ENCODE data around the gene CLDN20.
"Not testable (repeated sequence)": the region's sequence is repeated elsewhere in the genome, so short reads cannot be mapped to it uniquely, and the experiment has no call there.

Gene CLDN20

DNA sequence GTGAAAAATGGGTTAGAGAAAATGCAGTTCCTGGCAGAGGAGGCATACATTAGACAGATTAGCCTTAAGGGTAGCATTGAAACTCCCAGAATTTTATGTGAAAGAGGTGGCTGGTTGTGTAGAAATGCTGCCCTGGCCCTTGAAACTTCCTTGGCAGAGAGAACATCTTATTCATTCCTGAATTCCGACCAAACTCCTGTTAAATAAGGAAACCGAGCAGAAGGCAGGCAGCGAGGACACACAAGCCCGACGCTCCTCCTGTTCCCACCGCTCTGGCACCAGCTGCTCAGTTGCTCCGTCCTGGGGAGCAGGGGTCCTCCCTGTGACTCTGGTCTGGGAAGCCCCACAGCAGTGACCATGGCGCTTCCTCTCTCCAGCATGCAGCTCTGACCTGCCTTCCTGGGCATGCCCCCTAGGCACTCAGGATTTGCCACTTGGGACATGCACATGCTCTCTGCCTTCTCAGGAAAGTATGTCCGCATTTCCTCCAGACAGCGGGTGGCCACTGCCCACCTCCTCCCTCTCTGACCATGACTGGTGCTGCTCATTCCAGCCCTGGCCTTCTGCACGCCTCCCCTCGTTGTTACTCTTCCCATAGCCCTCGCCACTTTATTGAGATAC lies 35.2 kb upstream of the CLDN20 start:
- no peaks in the 10 kb centered on the region for H3K79me1 ChIP-seq (ENCODE audit: low read length)
- H2BK120ac ChIP-seq (ENCODE audit: low read depth, low read length) = no peak overlapping the region
- peaks cover 4% of the 10 kb centered on the region for H3K4me1 ChIP-seq (ENCODE audit: control insufficient read depth, low read depth, low read length)
- H3K18ac ChIP-seq (ENCODE audit: low read length) = no peak overlapping the region
- H3K23ac ChIP-seq (ENCODE audit: low read length) = no peak overlapping the region
- no peak overlapping the region for H3K4me3 ChIP-seq (ENCODE audit: low read length)
- H3K36me3 ChIP-seq (ENCODE audit: control insufficient read depth, insufficient read depth, low read length) = no peaks in the 10 kb centered on the region
- H2BK5ac ChIP-seq (ENCODE audit: low read length) = no peak overlapping the region
- no peak overlapping the region for H3K56ac ChIP-seq (ENCODE audit: low read length)
- H3K27me3 ChIP-seq (ENCODE audit: insufficient read depth, low read length, poor library complexity) = no peaks in the 10 kb centered on the region
- H3K4ac ChIP-seq (ENCODE audit: low read depth, low read length) = no peak overlapping the region
- no peak overlapping the region for H2AK5ac ChIP-seq (ENCODE audit: low read length)
- no peak overlapping the region for H2BK15ac ChIP-seq (replicated peaks; ENCODE audit: low read depth)
- DNase-seq = no peak
- H3K9ac ChIP-seq (ENCODE audit: low read length) = no peak overlapping the region
- no peak overlapping the region for H3K27ac ChIP-seq (ENCODE audit: low read depth, low read length)
- H3K4me2 ChIP-seq (ENCODE audit: low read length) = no peak overlapping the region
- H4K8ac ChIP-seq (ENCODE audit: low read depth, low read length) = no peak overlapping the region
- H3K79me2 ChIP-seq (ENCODE audit: control insufficient read depth, insufficient read depth, low read length) = no peaks in the 10 kb centered on the region
- no peak overlapping the region for H4K5ac ChIP-seq (ENCODE audit: low read length)
- WGBS (ENCODE audit: extremely low coverage, insufficient coverage, low lambda C conversion rate) = no CpG with 5 or more reads among the region's 13 CpGs

DNA sequence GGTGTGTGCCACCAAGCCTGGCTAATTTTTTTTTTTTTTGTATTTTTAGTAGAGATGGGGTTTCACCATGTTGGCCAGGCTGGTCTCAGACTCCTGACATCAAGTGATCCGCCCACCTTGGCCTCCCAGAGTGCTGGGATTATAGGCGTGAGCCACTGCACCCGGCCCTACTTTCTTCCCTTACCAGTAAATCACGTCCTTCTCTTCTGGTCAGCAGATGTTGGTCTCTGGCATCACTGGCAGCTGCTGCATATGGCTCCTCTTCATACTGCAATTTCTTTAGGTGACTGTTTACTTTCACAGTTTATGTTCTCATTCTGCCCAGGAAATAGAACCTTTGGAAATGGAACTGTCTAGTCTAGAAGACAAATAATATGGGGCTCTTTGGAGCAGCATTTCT lies 32.8 kb upstream of the CLDN20 start:
- not testable (repeated sequence) for H3K4me3 ChIP-seq (ENCODE audit: low read length); H3K79me2 ChIP-seq (ENCODE audit: control insufficient read depth, insufficient read depth, low read length); H4K8ac ChIP-seq (ENCODE audit: low read depth, low read length); H2BK15ac ChIP-seq (replicated peaks; ENCODE audit: low read depth); H3K4me2 ChIP-seq (ENCODE audit: low read length); H3K18ac ChIP-seq (ENCODE audit: low read length); H2BK120ac ChIP-seq (ENCODE audit: low read depth, low read length); H3K79me1 ChIP-seq (ENCODE audit: low read length); H2AK5ac ChIP-seq (ENCODE audit: low read length); H3K36me3 ChIP-seq (ENCODE audit: control insufficient read depth, insufficient read depth, low read length); H3K56ac ChIP-seq (ENCODE audit: low read length); DNase-seq; H3K4me1 ChIP-seq (ENCODE audit: control insufficient read depth, low read depth, low read length); H3K27me3 ChIP-seq (ENCODE audit: insufficient read depth, low read length, poor library complexity); H4K5ac ChIP-seq (ENCODE audit: low read length); H3K9ac ChIP-seq (ENCODE audit: low read length); H3K27ac ChIP-seq (ENCODE audit: low read depth, low read length); H3K23ac ChIP-seq (ENCODE audit: low read length); H2BK5ac ChIP-seq (ENCODE audit: low read length); H3K4ac ChIP-seq (ENCODE audit: low read depth, low read length)
- no CpG with 5 or more reads among the region's 4 CpGs for WGBS (ENCODE audit: extremely low coverage, insufficient coverage, low lambda C conversion rate)

DNA sequence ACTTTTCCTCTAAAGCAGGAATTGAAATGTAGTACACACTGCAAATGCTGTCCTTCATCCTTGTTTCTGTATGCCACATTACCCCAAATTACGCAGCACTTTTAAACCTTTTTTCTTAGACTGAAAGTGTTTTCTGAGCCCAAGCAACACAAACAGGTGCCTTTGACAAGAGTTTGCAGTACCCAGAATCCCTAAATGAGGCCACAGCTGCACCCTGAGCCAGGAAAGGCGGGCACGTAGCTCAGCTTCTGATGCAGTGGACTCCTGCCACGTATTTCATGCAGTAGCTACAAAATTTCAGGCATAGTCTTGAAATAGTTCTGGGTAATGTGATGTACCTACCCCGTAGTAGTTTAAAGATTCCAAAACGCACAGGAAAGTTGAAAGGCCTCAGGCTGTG lies 31.0 kb upstream of the CLDN20 start:
- Histone ChIP-seq H3K36me3 (ENCODE audit: control insufficient read depth, insufficient read depth, low read length) (no peaks in the 10 kb centered on the region), H3K4ac (ENCODE audit: low read depth, low read length) (no peak overlapping the region), H4K5ac (ENCODE audit: low read length) (no peak overlapping the region), H3K56ac (ENCODE audit: low read length) (no peak overlapping the region), H3K79me2 (ENCODE audit: control insufficient read depth, insufficient read depth, low read length) (no peaks in the 10 kb centered on the region), H2BK5ac (ENCODE audit: low read length) (no peak overlapping the region), H3K4me2 (ENCODE audit: low read length) (no peak overlapping the region), H3K4me3 (ENCODE audit: low read length) (no peak overlapping the region), H3K9ac (ENCODE audit: low read length) (no peak overlapping the region), H2AK5ac (ENCODE audit: low read length) (no peak overlapping the region), H3K27me3 (ENCODE audit: insufficient read depth, low read length, poor library complexity) (no peaks in the 10 kb centered on the region), H3K79me1 (ENCODE audit: low read length) (no peaks in the 10 kb centered on the region), H3K27ac (ENCODE audit: low read depth, low read length) (no peak overlapping the region), H3K18ac (ENCODE audit: low read length) (no peak overlapping the region), H2BK15ac (replicated peaks; ENCODE audit: low read depth) (no peak overlapping the region), H2BK120ac (ENCODE audit: low read depth, low read length) (no peak overlapping the region), H4K8ac (ENCODE audit: low read depth, low read length) (no peak overlapping the region), H3K23ac (ENCODE audit: low read length) (no peak overlapping the region), H3K4me1 (ENCODE audit: control insufficient read depth, low read depth, low read length) (no peaks in the 10 kb centered on the region)
- no peak for DNase-seq
- no CpG with 5 or more reads among the region's 6 CpGs for WGBS (ENCODE audit: extremely low coverage, insufficient coverage, low lambda C conversion rate)

DNA sequence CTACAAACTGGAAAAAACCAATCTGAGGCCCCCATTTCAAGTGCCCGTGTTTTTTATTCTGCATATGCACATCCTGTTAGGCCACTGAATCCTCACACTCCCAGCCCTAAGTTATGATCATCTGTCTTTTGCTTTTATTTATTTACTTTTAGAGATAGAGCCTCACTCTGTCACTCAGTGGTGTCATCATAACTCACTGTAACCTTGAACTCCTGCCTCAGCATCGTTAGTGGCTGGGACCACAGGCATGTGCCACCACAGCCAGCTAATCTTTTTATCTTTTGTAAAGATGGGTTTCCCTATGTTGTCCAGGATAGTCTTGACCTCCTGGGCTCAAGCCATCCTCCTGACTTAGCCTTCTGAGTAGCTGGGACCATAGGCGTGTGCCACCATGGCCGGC lies 29.6 kb upstream of the CLDN20 start:
- H3K18ac ChIP-seq (ENCODE audit: low read length) = no peak overlapping the region
- WGBS (ENCODE audit: extremely low coverage, insufficient coverage, low lambda C conversion rate) = no CpG with 5 or more reads among the region's 4 CpGs

DNA sequence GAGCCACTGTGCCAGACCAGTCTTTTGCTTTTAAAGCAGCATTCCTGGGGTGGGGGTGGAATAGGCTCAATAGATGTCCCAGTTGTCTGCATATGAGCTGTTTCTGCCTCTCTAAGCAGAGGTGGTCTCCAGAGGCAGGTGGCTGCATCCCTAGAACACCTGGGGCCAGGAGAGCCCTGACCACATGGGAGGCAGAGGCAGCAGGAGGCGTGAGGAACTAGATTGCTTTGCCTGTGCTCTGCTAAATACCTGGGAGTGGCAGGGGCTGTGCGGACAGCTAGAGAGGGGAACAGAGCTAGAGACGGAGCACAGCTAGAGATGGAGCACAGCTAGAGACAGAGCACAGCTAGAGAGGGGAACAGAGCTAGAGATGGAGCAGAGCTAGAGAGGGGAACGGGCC lies 29.1 kb upstream of the CLDN20 start:
- Histone ChIP-seq H3K23ac (ENCODE audit: low read length) (no peak overlapping the region), H3K18ac (ENCODE audit: low read length) (no peak overlapping the region), H3K4ac (ENCODE audit: low read depth, low read length) (no peak overlapping the region), H3K36me3 (ENCODE audit: control insufficient read depth, insufficient read depth, low read length) (no peaks in the 10 kb centered on the region), H3K27me3 (ENCODE audit: insufficient read depth, low read length, poor library complexity) (no peaks in the 10 kb centered on the region), H4K5ac (ENCODE audit: low read length) (no peak overlapping the region), H3K79me2 (ENCODE audit: control insufficient read depth, insufficient read depth, low read length) (no peaks in the 10 kb centered on the region), H4K8ac (ENCODE audit: low read depth, low read length) (no peak overlapping the region), H3K4me1 (ENCODE audit: control insufficient read depth, low read depth, low read length) (no peaks in the 10 kb centered on the region), H2BK15ac (replicated peaks; ENCODE audit: low read depth) (no peak overlapping the region), H3K27ac (ENCODE audit: low read depth, low read length) (no peak overlapping the region), H3K9ac (ENCODE audit: low read length) (no peak overlapping the region), H2BK120ac (ENCODE audit: low read depth, low read length) (no peak overlapping the region), H3K79me1 (ENCODE audit: low read length) (no peaks in the 10 kb centered on the region), H3K4me2 (ENCODE audit: low read length) (no peak overlapping the region), H3K56ac (ENCODE audit: low read length) (no peak overlapping the region), H3K4me3 (ENCODE audit: low read length) (no peak overlapping the region), H2BK5ac (ENCODE audit: low read length) (no peak overlapping the region), H2AK5ac (ENCODE audit: low read length) (no peak overlapping the region)
- no peak for DNase-seq
- no CpG with 5 or more reads among the region's 4 CpGs for WGBS (ENCODE audit: extremely low coverage, insufficient coverage, low lambda C conversion rate)

More for the DNA sequence above, 29.6 kb upstream of the CLDN20 start:
- Histone ChIP-seq H3K36me3 (ENCODE audit: control insufficient read depth, insufficient read depth, low read length) (no peaks in the 10 kb centered on the region), H3K79me2 (ENCODE audit: control insufficient read depth, insufficient read depth, low read length) (no peaks in the 10 kb centered on the region), H2BK15ac (replicated peaks; ENCODE audit: low read depth) (no peak overlapping the region), H3K79me1 (ENCODE audit: low read length) (no peaks in the 10 kb centered on the region), H2BK120ac (ENCODE audit: low read depth, low read length) (no peak overlapping the region), H3K23ac (ENCODE audit: low read length) (no peak overlapping the region), H2AK5ac (ENCODE audit: low read length) (no peak overlapping the region), H3K4me3 (ENCODE audit: low read length) (no peak overlapping the region), H3K27ac (ENCODE audit: low read depth, low read length) (no peak overlapping the region), H3K4me1 (ENCODE audit: control insufficient read depth, low read depth, low read length) (no peaks in the 10 kb centered on the region), H2BK5ac (ENCODE audit: low read length) (no peak overlapping the region), H3K4ac (ENCODE audit: low read depth, low read length) (no peak overlapping the region), H3K9ac (ENCODE audit: low read length) (no peak overlapping the region), H4K8ac (ENCODE audit: low read depth, low read length) (no peak overlapping the region), H4K5ac (ENCODE audit: low read length) (no peak overlapping the region), H3K27me3 (ENCODE audit: insufficient read depth, low read length, poor library complexity) (no peaks in the 10 kb centered on the region), H3K56ac (ENCODE audit: low read length) (no peak overlapping the region), H3K4me2 (ENCODE audit: low read length) (no peak overlapping the region)
- no peak for DNase-seq

DNA sequence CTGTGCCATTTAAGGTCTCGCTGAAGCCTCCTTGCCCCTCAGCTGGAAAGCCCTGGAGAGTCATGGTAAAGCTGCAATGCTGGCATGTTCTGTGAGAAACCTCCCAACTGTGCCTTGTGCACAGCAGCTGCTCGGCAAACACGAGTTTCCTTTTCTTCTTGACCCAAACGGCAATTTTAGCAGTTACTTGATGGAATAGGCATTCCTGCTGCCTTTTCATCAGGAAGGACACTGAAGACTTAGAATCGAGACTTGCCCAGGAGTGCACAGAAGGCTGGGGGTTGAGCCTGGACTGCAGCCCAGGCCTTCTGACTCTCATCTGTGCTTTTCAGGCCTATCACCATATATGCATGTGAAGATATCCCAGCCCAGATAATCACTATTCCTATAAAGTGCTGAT lies 28.7 kb upstream of the CLDN20 start:
- DNase-seq = no peak
- Histone ChIP-seq H3K27me3 (ENCODE audit: insufficient read depth, low read length, poor library complexity) (no peaks in the 10 kb centered on the region), H2BK120ac (ENCODE audit: low read depth, low read length) (no peak overlapping the region), H3K79me1 (ENCODE audit: low read length) (no peaks in the 10 kb centered on the region), H4K8ac (ENCODE audit: low read depth, low read length) (no peak overlapping the region), H2AK5ac (ENCODE audit: low read length) (no peak overlapping the region), H3K56ac (ENCODE audit: low read length) (no peak overlapping the region), H2BK15ac (replicated peaks; ENCODE audit: low read depth) (no peak overlapping the region), H3K4ac (ENCODE audit: low read depth, low read length) (no peak overlapping the region), H3K4me1 (ENCODE audit: control insufficient read depth, low read depth, low read length) (no peaks in the 10 kb centered on the region), H4K5ac (ENCODE audit: low read length) (no peak overlapping the region), H3K36me3 (ENCODE audit: control insufficient read depth, insufficient read depth, low read length) (no peaks in the 10 kb centered on the region), H2BK5ac (ENCODE audit: low read length) (no peak overlapping the region), H3K4me3 (ENCODE audit: low read length) (no peak overlapping the region), H3K79me2 (ENCODE audit: control insufficient read depth, insufficient read depth, low read length) (no peaks in the 10 kb centered on the region), H3K23ac (ENCODE audit: low read length) (no peak overlapping the region), H3K9ac (ENCODE audit: low read length) (no peak overlapping the region), H3K27ac (ENCODE audit: low read depth, low read length) (no peak overlapping the region), H3K4me2 (ENCODE audit: low read length) (no peak overlapping the region), H3K18ac (ENCODE audit: low read length) (no peak overlapping the region)
- WGBS (ENCODE audit: extremely low coverage, insufficient coverage, low lambda C conversion rate) = no CpG with 5 or more reads among the region's 5 CpGs
